H1 (cell line): Measurements from ENCODE around the gene HOXB5. TPM values are rescaled to one million over a fixed set of nuclear protein-coding genes. Genes with fewer than 3 reads are reported as not detected.
A peak's percentile ranks its signal among the peaks of the same experiment; 100 is the strongest.

Source experiments
- CTCF ChIA-PET: fragments of 300-600 bp; sonication (Branson Sonifier 250); formaldehyde crosslinking; loops from one replicate; lab custom pipeline; 2021; ENCODE audit not compliant: partially characterized antibody; lab: Charles Lee
- POLR2A ChIA-PET: fragments of 300-600 bp; sonication (Branson Sonifier 250); formaldehyde crosslinking; loops from one replicate; lab custom pipeline; 2021; ENCODE audit warnings: inconsistent platforms; ENCODE audit not compliant: partially characterized antibody; lab: Charles Lee
- DNase-seq, 2 experiments: peaks; one replicate each; pipeline versions ENCODE4 v3.0.0 to v3.0.0-alpha.2; 2010 to 2022; ENCODE audit warnings: low spot score in 2 of 2, low read depth in 1 of 2, mixed read lengths in 1 of 2
- FAIRE-seq: peaks from 2 replicates; lab custom pipeline; 2011; peaks lifted over from hg19 to GRCh38; lab: Jason Lieb, UNC
- H2AFZ ChIP-seq: 2 replicates; pipeline ENCODE4 v1.8.1; 2012; ENCODE audit warnings: low read length, inconsistent platforms
- H2AK5ac ChIP-seq: 2 replicates; pipeline ENCODE4 v1.6.1; 2013; ENCODE audit warnings: low read depth, low read length
- H2BK120ac ChIP-seq: replicated peaks from 2 replicates; pipeline ENCODE3; 2013; ENCODE audit warnings: low read depth, low read length, inconsistent platforms
- H2BK12ac ChIP-seq: 2 replicates; pipeline ENCODE4 v1.6.1; 2013; ENCODE audit warnings: low read depth, low read length
- H2BK15ac ChIP-seq: 2 replicates; pipeline ENCODE4 v1.6.1; 2013; ENCODE audit warnings: low read length
- H2BK20ac ChIP-seq: 2 replicates; pipeline ENCODE4 v1.6.1; 2013; ENCODE audit warnings: low read length
- H2BK5ac ChIP-seq: 2 replicates; pipeline ENCODE4 v1.6.1; 2013; ENCODE audit warnings: low read depth, low read length
- H3K14ac ChIP-seq: 2 replicates; pipeline ENCODE4 v1.6.1; 2013; ENCODE audit warnings: inconsistent platforms; ENCODE audit not compliant: insufficient read length
- H3K18ac ChIP-seq: 2 replicates; pipeline ENCODE4 v1.6.1; 2013; ENCODE audit warnings: low read length; ENCODE audit errors: extremely low read depth
- H3K23ac ChIP-seq: 2 replicates; pipeline ENCODE4 v1.6.1; 2013; ENCODE audit warnings: inconsistent platforms; ENCODE audit not compliant: insufficient read length
- H3K23me2 ChIP-seq: 2 replicates; pipeline ENCODE4 v1.6.1; 2013; ENCODE audit warnings: low read depth, low read length
- H3K27ac ChIP-seq: 2 replicates; pipeline ENCODE4 v1.6.1; 2011; ENCODE audit warnings: low read depth, low read length, inconsistent platforms
- H3K27me3 ChIP-seq, 4 experiments: replicated peaks in 1 of 4; 1 replicate in 1 of 4; 2 replicates in 3 of 4; pipeline versions ENCODE4 v1.6.1 to v1.8.1; 2011 to 2013; ENCODE audit warnings: low read length in 3 of 4, mild to moderate bottlenecking in 3 of 4, inconsistent platforms in 2 of 4, mixed read lengths in 2 of 4, moderate library complexity in 1 of 4; ENCODE audit not compliant: control insufficient read depth in 3 of 4, insufficient read depth in 3 of 4; ENCODE audit errors: extremely low read depth in 1 of 4
- H3K36me3 ChIP-seq, 4 experiments: 2 replicates each; pipeline versions ENCODE4 v1.6.1 to v1.8.1; 2011 to 2013; ENCODE audit warnings: mild to moderate bottlenecking in 4 of 4, low read length in 3 of 4, moderate library complexity in 2 of 4, control low read depth in 1 of 4, inconsistent platforms in 1 of 4; ENCODE audit not compliant: insufficient read depth in 4 of 4, control insufficient read depth in 2 of 4
- H3K4ac ChIP-seq: replicated peaks from 2 replicates; pipeline ENCODE3; 2013; ENCODE audit warnings: low read length, low read depth, mixed read lengths, inconsistent platforms; ENCODE audit not compliant: insufficient read length
- H3K4me1 ChIP-seq, 4 experiments: replicated peaks in 1 of 4; 1 replicate in 1 of 4; 2 replicates in 3 of 4; pipeline versions ENCODE4 v1.6.1 to v1.8.1; 2011 to 2013; ENCODE audit warnings: low read length in 3 of 4, inconsistent platforms in 2 of 4, mixed read lengths in 1 of 4; ENCODE audit not compliant: insufficient read depth in 4 of 4, control insufficient read depth in 3 of 4
- H3K4me2 ChIP-seq, 2 experiments: 2 replicates each; pipeline versions ENCODE4 v1.6.1 to v1.8.1; 2011 to 2013; ENCODE audit warnings: low read depth in 2 of 2, low read length in 2 of 2, control low read depth in 1 of 2, inconsistent platforms in 1 of 2, mild to moderate bottlenecking in 1 of 2; ENCODE audit not compliant: insufficient read depth in 1 of 2
- H3K4me3 ChIP-seq, 4 experiments: fragments of 200-600, 300-600 bp in 1 of 4; sonication (generic), shearing (Covaris generic), sonication (Bioruptor Twin) in 1 of 4; 2 replicates each; pipeline versions ENCODE4 v1.5.1 to v1.8.1; 2011 to 2016; ENCODE audit warnings: low read length in 4 of 4, low read depth in 3 of 4, control low read depth in 2 of 4, inconsistent platforms in 2 of 4, mild to moderate bottlenecking in 2 of 4, mixed read lengths in 1 of 4, moderate library complexity in 1 of 4; ENCODE audit not compliant: insufficient read depth in 2 of 4; ENCODE audit errors: extremely low read depth in 1 of 4
- H3K56ac ChIP-seq: replicated peaks from 2 replicates; pipeline ENCODE3; 2013; ENCODE audit warnings: low read depth, mild to moderate bottlenecking, mixed read lengths, low read length, inconsistent platforms; ENCODE audit not compliant: insufficient read length
- H3K79me1 ChIP-seq: 2 replicates; pipeline ENCODE4 v1.6.1; 2013; ENCODE audit warnings: low read depth, low read length, control low read depth
- H3K79me2 ChIP-seq, 2 experiments: 2 replicates each; pipeline versions ENCODE4 v1.6.1 to v1.8.1; 2012 to 2013; ENCODE audit warnings: low read length in 2 of 2, mild to moderate bottlenecking in 2 of 2, inconsistent platforms in 1 of 2; ENCODE audit not compliant: insufficient read depth in 2 of 2, control insufficient read depth in 1 of 2
- H3K9ac ChIP-seq, 4 experiments: replicated peaks in 1 of 4; 1 replicate in 1 of 4; 2 replicates in 3 of 4; pipeline versions ENCODE4 v1.6.1 to v1.8.1; 2011 to 2013; ENCODE audit warnings: low read depth in 3 of 4, low read length in 3 of 4, control low read depth in 2 of 4, mild to moderate bottlenecking in 2 of 4, moderate library complexity in 2 of 4, inconsistent platforms in 1 of 4; ENCODE audit errors: extremely low read depth in 1 of 4
- H3K9me3 ChIP-seq, 2 experiments: 2 replicates each; pipeline versions ENCODE4 v1.6.1 to v1.8.1; 2012 to 2013; ENCODE audit warnings: mild to moderate bottlenecking in 2 of 2, moderate library complexity in 2 of 2, control low read depth in 1 of 2, inconsistent platforms in 1 of 2, low read depth in 1 of 2, low read length in 1 of 2, mixed read lengths in 1 of 2; ENCODE audit not compliant: insufficient read depth in 2 of 2
- H4K20me1 ChIP-seq, 2 experiments: replicated peaks in 1 of 2; 2 replicates each; pipeline versions ENCODE3 to v1.8.1; 2011 to 2013; ENCODE audit warnings: inconsistent platforms in 2 of 2, low read length in 2 of 2, mild to moderate bottlenecking in 1 of 2; ENCODE audit not compliant: insufficient read depth in 2 of 2, control insufficient read depth in 1 of 2
- H4K5ac ChIP-seq: 2 replicates; pipeline ENCODE4 v1.6.1; 2013; ENCODE audit warnings: low read length, low read depth, mixed read lengths, inconsistent platforms; ENCODE audit not compliant: insufficient read length
- H4K8ac ChIP-seq: 2 replicates; pipeline ENCODE4 v1.8.0; 2013; ENCODE audit warnings: mild to moderate bottlenecking, moderate library complexity, low read length, inconsistent platforms; ENCODE audit not compliant: insufficient read depth; ENCODE audit errors: extremely low read depth
- H4K91ac ChIP-seq: replicated peaks from 2 replicates; pipeline ENCODE3; 2013; ENCODE audit warnings: low read length, mixed read lengths, inconsistent platforms; ENCODE audit not compliant: insufficient read length
- RNF2 ChIP-seq: fragments of 200-900, 300-1000 bp; sonication (generic); IDR thresholded peaks from 2 replicates; pipeline ENCODE4 v1.7.1; 2016; ENCODE audit warnings: borderline replicate concordance, low read depth, mild to moderate bottlenecking, antibody characterized with exemption, low read length; ENCODE audit not compliant: poor library complexity, severe bottlenecking; ENCODE audit errors: missing control alignments
- SAP30 ChIP-seq: fragments of 300-600 bp; sonication (generic); IDR thresholded peaks from 2 replicates; pipeline ENCODE4 v1.7.1; 2012; ENCODE audit warnings: low read length, moderate library complexity, mild to moderate bottlenecking, inconsistent platforms; ENCODE audit not compliant: insufficient read depth, insufficient replicate concordance
- WGBS, 2 experiments: shearing (Covaris generic) in 1 of 2; methylation state at CpG; one replicate each; pipeline versions ENCODE4 v1.1.6 to v1.1.7; 2013 to 2015; ENCODE audit warnings: low lambda C conversion rate in 2 of 2, mixed read lengths in 2 of 2, inconsistent platforms in 1 of 2, low coverage in 1 of 2, missing lambda C conversion rate in 1 of 2; ENCODE audit not compliant: insufficient replicate concordance in 2 of 2, insufficient coverage in 1 of 2, insufficient read length in 1 of 2; ENCODE audit errors: extremely low coverage in 1 of 2, missing lambda C conversion rate in 1 of 2; 5-methylcytosine and 5-hydroxymethylcytosine counted together
- polyA plus RNA-seq, 7 experiments: library from polyadenylated mRNA; depleted of rRNA in 3 of 7; stranded (reverse) in 5 of 7; unstranded in 2 of 7; fragments of >200 nt in 5 of 7; fragments of 200-250 nt in 2 of 7; gene quantifications; 1 replicate in 5 of 7; 2 replicates in 1 of 7; 4 replicates in 1 of 7; pipeline versions ENCODE4 v1.2.1 to v1.2.3, GENCODE V29; 2011 to 2013; ENCODE audit warnings: missing spikeins in 2 of 7, mixed read lengths in 2 of 7
- total RNA-seq: library from RNA; stranded (reverse); fragmentation: NEBNext Ultra II Directional; extraction: Animal tissue kit (Norgen Biotek cat#: 25700); gene quantifications from 2 replicates; pipeline ENCODE4 v1.2.1, GENCODE V29; 2021

The HOXB5 gene
- total and polyA plus RNA-seq, 2 of the 8 experiments (the other 6 are each of a cell fraction or from before 2014, with no cell fraction given), result not detected

GRCh38 chr17:48562934-48563333 lies 30.6 kb downstream of the HOXB5 start:
- Histone ChIP-seq H3K4ac (no peak overlapping the region), H2BK12ac (0 out of 2 replicates have a peak overlapping the region, but pooled peaks have one; percentile 68), H2AFZ (no peak overlapping the region), H2BK15ac (0 out of 2 replicates have a peak overlapping the region, but pooled peaks have one; percentile 63), H4K5ac (no peak overlapping the region), H3K4me1 (peaks cover 0 to 8% (median 4%) of the 10 kb centered on the region in 4 experiments; a peak in 5 of 7 replicates), H3K23me2 (peaks cover 4% of the 10 kb centered on the region; the same call in 1 of the 2 replicates), H2AK5ac (0 out of 2 replicates have a peak overlapping the region, but pooled peaks have one; percentile 2), H4K20me1 (peaks cover 2 to 38% of the 10 kb centered on the region in 2 experiments), H4K8ac (no peak overlapping the region), H3K56ac (no peak overlapping the region), H2BK20ac (no peak overlapping the region), H3K27me3 (peaks cover 99 to 100% (median 100%) of the 10 kb centered on the region in 4 experiments), H3K9ac (no peak overlapping the region), H2BK5ac (no peak overlapping the region), H3K79me2 (no peaks in the 10 kb centered on the region), H3K4me3 (no peak overlapping the region), H2BK120ac (no peak overlapping the region), H3K14ac (no peak overlapping the region), H3K36me3 (peaks cover 0 to 5% (median 0%) of the 10 kb centered on the region in 4 experiments; a peak in 1 of 8 replicates), H4K91ac (peak overlapping the region; percentile 16), H3K9me3 (no peaks in the 10 kb centered on the region), H3K79me1 (no peaks in the 10 kb centered on the region), H3K18ac (no peak overlapping the region), H3K27ac (no peak overlapping the region), H3K23ac (no peak overlapping the region), H3K4me2 (no peak overlapping the region)
- TF ChIP-seq RNF2 (peak; percentile 46), SAP30 (no peak)
- ChIA-PET CTCF (interaction anchor here (0.6 to 3.4 kb wide), 16 partner anchors 9 to 395 kb away, joined by 3 to 14 read pairs (median 3); partner anchors contain the start of genes HOXB5 and HOXB8), POLR2A (interaction anchor here (1.8 kb wide), 1 partner anchor 51 kb away, joined by 4 read pairs; no protein-coding TSS in a partner anchor)
- no peak for FAIRE-seq
- no peak for DNase-seq
- 34% methylated on average over 5 of the region's 5 CpGs; no CpG with 5 or more reads in 1 of the 2 experiments for WGBS, 2 experiments
